Thyroid gland (tissue), 4 donors: ENCODE data around the gene PBXIP1.

ENCODE experiments used
- POLR2A ChIP-seq, 2 donors: fragments of 450-650 bp; IDR thresholded peaks; one replicate each; pipeline ENCODE4 v1.6.1; 2017; ENCODE audit warnings: antibody characterized with exemption in 2 of 2, mild to moderate bottlenecking in 2 of 2, moderate library complexity in 1 of 2
- TF ChIP-seq, protein P1 (sequence below), 6 experiments: fragments of 200-600 bp in 3 of 6; fragments of 450-650 bp in 3 of 6; sonication (generic) in 3 of 6; IDR thresholded peaks; one replicate each; pipeline ENCODE4 v1.5.1; 2016 to 2019; ENCODE audit warnings: antibody characterized with exemption in 6 of 6, mild to moderate bottlenecking in 2 of 6, inconsistent platforms in 1 of 6, moderate library complexity in 1 of 6

DNA sequence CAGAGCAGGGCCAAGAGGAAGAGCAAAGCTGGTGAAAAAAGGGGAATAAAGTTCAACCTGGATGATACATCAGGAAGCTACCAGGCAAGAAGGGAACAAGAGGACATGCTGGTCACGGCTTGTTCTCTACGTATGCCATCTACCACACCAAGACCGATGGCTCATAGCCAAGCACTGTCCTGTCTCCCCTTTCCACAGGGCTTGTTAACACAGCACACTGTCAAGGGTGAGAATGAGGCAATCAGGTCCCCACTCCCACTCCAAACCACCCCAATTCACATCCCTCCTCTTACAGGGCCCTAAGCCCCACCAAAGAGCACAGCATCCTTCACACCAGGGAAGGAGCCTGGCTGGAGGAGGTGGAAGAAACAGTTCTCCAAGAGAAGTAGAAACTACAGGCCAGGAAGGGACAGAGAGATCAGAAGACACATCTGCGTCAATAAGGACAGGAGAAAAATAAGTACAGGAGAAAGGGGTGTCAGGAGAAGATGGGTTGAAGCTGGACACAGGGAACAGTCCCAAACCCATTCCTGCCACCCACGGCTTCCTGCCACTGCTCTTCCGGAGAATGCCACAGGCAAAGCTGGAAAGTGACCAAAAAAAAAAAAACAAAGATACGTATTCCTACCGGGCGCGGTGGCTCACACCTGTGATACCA lies 15.6 kb upstream of the PBXIP1 start:
- TF ChIP-seq, protein P1, sequence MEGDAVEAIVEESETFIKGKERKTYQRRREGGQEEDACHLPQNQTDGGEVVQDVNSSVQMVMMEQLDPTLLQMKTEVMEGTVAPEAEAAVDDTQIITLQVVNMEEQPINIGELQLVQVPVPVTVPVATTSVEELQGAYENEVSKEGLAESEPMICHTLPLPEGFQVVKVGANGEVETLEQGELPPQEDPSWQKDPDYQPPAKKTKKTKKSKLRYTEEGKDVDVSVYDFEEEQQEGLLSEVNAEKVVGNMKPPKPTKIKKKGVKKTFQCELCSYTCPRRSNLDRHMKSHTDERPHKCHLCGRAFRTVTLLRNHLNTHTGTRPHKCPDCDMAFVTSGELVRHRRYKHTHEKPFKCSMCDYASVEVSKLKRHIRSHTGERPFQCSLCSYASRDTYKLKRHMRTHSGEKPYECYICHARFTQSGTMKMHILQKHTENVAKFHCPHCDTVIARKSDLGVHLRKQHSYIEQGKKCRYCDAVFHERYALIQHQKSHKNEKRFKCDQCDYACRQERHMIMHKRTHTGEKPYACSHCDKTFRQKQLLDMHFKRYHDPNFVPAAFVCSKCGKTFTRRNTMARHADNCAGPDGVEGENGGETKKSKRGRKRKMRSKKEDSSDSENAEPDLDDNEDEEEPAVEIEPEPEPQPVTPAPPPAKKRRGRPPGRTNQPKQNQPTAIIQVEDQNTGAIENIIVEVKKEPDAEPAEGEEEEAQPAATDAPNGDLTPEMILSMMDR (IDR thresholded peaks at IDR 0.05): no peak
- TF ChIP-seq POLR2A (IDR thresholded peaks at IDR 0.05): no peak
